Aortic smooth muscle cell (primary cell): Measurements from ENCODE around the gene SH3GLB2. TPM values are rescaled to one million over a fixed set of nuclear protein-coding genes. Genes with fewer than 3 reads are reported as not detected.

ENCODE experiments used
- total RNA-seq: library from RNA; depleted of rRNA; stranded (reverse); fragments of >200 nt; gene quantifications from 2 replicates; pipeline ENCODE4 v1.2.3, GENCODE V29; 2014

The SH3GLB2 gene
- total RNA-seq = 33.4 and 38.2 TPM in 2 replicates

DNA sequence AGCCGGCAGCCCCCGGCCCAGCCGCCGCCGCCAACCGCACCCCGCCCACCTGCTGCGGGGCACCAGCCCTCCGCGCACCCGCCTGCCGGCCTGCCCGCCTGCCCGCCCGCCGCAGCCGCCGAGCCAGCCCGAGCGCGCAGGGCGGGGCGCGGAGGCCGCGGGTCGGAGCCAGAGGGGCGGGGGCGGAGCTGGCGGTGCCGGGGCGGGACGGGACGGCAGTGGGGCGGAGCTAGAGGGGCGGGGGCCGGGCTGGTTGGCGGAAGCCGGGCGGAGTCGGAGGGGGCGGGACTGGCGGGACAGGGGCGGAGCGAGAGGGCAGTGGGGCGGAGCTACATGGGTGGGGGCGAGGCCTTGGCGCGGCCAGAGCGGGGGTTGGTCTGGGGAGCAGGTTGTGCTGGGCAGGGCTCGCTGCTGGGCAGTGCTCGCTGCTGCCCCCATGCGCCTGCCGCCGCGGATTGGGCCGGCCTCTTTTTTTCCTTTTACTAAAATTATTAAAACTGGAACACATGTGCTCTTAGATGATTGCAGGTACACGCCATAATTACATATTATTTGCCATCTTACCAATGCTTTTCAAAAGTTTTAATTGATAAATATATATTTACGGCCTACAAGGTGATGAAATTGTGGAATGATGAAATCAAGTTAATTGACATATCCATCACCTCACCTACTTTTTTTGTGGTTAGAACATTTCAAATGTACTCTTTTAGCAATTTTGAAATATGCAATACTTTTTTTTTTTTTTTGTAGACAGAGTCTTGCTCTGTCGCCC, at the start of gene SH3GLB2:
Gene SH3GLB2 (minus strand): TSS at position 140 of the 775 bp plus-strand sequence. CDS start 177 bp downstream, outside the sequence.

GRCh38 chr9:129036241-129036922, 8.3 kb upstream of the SH3GLB2 start, which contains the start of gene MIGA2:
Gene MIGA2, plus strand, starts transcription at chr9:129036626. Its CDS starts 3,969 bp downstream, at chr9:129040595.

Other genes with a start within 250 kb of the SH3GLB2 start
- gene TBC1D13, start 241.1 kb downstream of the SH3GLB2 start, total RNA-seq = 10.2 and 10.9 TPM in 2 replicates
- gene ENDOG, start 209.8 kb downstream of the SH3GLB2 start, total RNA-seq = 18.5 and 29.1 TPM in 2 replicates
- gene SPOUT1, start 198.5 kb downstream of the SH3GLB2 start, total RNA-seq = 9.7 and 12.4 TPM in 2 replicates
- gene KYAT1, start 146.4 kb downstream of the SH3GLB2 start, total RNA-seq = 7.6 and 10.3 TPM in 2 replicates
- 64.7 and 65.5 TPM in 2 replicates for gene LRRC8A, start 146.2 kb downstream of the SH3GLB2 start, total RNA-seq
- 5.7 and 9.8 TPM in 2 replicates for gene PHYHD1, start 107.3 kb downstream of the SH3GLB2 start, total RNA-seq
- gene DOLK, start 80.7 kb downstream of the SH3GLB2 start, total RNA-seq = 28.4 and 30.3 TPM in 2 replicates
- 28.2 and 44.8 TPM in 2 replicates for gene NUP188, start 80.6 kb downstream of the SH3GLB2 start, total RNA-seq
- 20.1 and 22.7 TPM in 2 replicates for gene MIGA2, start 8.3 kb upstream of the SH3GLB2 start, total RNA-seq
- gene DOLPP1, start 52.8 kb upstream of the SH3GLB2 start, total RNA-seq = 8.6 and 8.7 TPM in 2 replicates
- gene CRAT, start 82.5 kb upstream of the SH3GLB2 start, total RNA-seq = 45.2 and 46.9 TPM in 2 replicates
- 173 and 176 TPM in 2 replicates for gene PTPA, start 83.1 kb upstream of the SH3GLB2 start, total RNA-seq
- gene IER5L, start 149.9 kb upstream of the SH3GLB2 start, total RNA-seq = 93.6 and 93.7 TPM in 2 replicates